Stimulated activated CD8-positive, alpha-beta memory T cell treated with anti-CD3 and anti-CD28 coated beads, Interleukin-4, amount 100 ng/mL, for 1 hour (primary cell): ENCODE data around the gene DYRK1A.
"Not testable (repeated sequence)": the region's sequence is repeated elsewhere in the genome, so short reads cannot be mapped to it uniquely, and the experiment has no call there.

ENCODE experiments used
- DNase-seq, 2 donors: peaks; one replicate each; pipeline ENCODE4 v3.0.0-alpha.2; 2020; ENCODE audit warnings: low read depth in 2 of 2, low spot score in 1 of 2

DYRK1A gene

DNA sequence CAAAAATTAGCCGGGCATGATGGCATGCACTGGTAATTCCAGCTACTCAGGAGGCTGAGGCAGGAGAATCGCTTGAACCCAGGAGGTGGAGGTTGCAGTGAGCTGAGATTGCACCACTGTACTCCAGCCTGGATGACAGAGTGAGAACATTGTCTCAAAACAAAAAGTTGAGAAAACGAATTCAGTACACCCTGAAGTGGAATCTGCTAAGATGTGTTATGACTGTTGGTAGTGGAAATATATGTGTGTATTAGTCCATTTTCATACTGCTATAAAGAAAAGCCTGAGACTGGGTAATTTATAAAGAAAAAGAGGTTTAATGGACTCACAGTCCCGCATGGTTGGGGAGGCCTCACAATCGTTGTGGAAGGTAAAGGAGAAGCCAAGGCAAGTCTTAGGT, 158.4 kb downstream of the DYRK1A start:
- not testable (repeated sequence) for DNase-seq

DNA sequence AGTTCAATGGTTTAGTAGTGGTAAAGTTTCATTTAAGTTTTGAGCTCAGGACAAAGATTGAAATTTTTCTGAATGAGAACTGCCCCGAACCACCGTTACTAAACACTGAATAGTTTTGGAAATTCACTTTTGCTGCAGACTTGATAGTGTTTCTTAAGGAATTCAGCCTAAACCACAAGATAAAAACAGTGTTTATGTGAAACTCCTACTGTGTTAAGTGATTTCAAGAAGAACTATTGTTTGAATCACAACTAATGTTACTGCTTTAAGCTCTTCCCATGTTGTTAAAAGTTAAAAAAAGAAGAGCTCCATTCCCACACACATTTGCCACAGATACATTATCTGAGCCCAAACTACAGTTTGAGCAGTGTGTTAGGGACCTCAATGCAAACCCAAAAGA, 159.2 kb downstream of the DYRK1A start:
- no peak for DNase-seq

GRCh38 chr21:37527103-37527502, 160.5 kb downstream of the DYRK1A start:
- no peak for DNase-seq

- DNase-seq, result no peak
Measured at GRCh38 chr21:37527716-37528115, 161.1 kb downstream of the DYRK1A start.

- no peak for DNase-seq
Measured at GRCh38 chr21:37528150-37528937, 161.8 kb downstream of the DYRK1A start.

DNA sequence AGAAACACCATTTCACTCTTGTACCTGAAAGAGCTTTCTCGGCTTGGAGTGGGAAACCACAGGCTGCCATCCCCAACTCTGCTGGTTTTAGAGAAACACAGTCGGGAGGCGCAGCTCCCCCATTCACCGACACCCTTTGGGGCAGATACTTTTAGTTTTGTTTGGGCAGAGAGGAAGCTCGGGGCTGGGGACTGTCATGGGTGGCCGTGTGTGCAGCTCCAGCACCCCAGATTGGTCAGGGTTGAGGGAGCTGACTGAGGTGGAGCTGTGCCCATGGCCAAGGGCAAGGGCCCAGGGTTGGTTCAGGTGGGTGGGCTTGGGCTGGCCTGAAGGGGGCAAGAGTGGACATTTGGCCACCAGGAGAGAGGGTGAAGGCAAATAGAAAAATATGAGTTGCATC, 163.1 kb downstream of the DYRK1A start:
- DNase-seq, result no peak

DNA sequence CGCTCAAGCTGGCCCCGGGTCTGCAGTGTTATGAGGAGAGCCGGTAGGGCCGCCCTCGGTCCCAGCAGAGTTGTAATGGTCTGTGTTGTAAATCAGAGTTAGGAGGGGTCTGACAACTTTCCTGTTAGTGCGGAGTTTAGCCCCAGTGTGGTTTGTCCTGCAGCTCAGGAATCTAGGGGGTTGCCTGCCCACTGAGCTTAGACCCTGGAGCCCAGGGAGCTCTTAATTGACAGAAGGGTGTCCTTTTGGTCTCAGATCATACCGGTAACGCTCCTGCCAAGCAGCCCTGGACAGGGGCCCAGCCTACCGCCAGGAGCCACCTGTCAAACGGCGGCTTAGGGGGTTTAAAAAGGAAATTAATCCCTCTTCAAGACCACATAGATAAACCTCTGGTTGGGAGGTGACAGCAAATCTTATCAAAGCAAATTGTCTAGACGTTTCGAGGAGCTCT, 164.4 kb downstream of the DYRK1A start:
- DNase-seq, result no peak

GRCh38 chr21:37531431-37531932, 164.9 kb downstream of the DYRK1A start:
- DNase-seq, result no peak

GRCh38 chr21:37532868-37533780, 166.6 kb downstream of the DYRK1A start:
- DNase-seq, result no peak

DNA sequence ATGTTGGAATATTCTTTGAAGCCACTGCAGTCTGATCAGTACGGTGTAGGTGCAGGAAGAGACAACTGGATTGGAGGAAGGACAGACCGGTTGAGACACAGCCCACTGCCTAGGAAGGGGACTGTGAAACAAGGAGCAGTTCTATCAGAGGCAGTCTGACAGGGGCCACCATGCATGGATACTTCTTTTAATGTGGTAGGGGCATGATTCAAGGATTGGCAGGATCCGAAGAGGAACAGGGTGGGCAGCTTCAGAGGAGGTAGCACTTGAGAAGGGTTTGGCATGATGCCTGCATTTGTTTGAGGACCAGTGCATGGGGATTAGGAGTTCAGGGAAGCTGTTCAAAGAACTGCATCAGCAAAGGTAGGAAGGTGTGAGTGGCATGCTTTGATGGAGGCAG, 167.9 kb downstream of the DYRK1A start:
- no peak for DNase-seq

DNA sequence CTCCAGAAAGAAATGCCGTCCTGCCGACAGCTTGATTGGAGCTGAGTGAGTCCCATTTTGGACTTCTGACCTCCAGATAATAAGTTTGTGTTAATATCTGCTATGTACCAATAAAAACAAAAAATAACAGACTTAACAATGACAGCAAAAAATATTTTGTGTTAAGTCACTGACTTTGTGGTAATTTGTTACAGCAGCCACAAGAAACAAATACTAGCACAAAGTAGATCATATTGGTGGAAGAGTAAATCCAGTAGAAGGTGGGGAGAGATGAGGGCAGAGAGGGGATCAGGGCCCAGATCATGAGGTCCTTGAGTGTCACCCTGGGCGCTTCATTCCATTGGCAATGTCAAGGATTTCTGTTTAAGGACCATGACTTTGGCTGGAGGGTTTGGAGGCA, 168.6 kb downstream of the DYRK1A start:
- no peak for DNase-seq

GRCh38 chr21:37535672-37536071, 169.1 kb downstream of the DYRK1A start:
- DNase-seq, result no peak

DNA sequence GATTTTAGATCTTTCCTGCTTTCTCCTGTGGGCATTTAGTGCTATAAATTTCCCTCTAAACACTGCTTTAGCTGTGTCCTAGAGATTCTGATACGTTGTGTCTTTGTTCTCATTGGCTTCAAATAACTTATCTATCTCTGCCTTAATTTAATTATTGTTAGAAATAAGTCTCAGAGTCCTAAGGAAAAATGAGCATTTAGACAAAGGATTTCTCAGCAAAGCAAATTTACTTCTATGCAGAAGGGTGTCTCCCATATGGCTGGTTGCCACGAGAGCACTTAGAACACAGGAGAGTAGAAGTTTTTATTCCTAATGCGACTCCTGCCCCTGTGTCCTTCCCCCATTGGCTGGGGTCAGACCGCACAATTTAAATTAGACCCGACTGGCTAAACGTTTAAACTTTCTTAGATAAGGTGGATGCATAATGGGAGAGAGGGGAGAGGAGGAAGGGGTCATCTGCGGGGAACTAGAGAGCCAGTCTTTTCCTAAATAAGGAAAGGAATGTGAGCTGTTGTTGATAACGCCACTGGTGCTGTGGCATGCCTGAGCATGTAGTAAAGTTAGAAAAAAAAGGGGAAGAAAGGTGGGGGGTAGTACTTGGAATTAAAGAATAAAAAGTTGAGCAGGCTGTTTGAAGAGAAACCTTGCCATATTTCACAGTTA, 170.2 kb downstream of the DYRK1A start:
- no peak for DNase-seq

DNA sequence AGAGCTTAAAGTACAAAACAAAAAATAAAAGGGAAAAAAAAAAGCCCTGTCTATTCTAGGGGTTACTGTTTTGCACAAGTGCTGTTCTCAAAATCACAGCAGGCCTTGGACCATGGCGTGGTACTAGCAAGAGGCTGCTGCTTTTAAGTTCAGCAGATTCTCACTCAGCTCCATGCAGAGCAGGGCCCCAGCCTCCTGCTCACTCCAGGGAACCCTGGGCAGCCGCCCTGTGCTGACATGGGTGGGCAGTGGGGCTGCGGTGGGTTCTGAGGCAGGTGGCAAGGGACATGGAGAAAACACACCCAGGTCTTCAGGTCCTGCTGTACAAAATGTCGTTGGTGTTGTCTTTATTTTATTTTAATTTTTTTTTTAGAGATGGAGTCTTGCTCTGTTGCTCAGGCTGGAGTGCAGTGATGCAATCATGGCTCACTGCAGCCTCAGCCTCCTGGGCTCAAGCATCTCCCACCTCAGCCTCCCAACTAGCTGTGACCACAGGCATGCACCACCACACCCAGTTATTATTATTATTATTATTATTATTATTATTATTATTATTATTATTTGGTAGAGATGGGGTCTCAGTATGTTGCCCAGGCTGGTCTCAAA, 170.9 kb downstream of the DYRK1A start:
- DNase-seq, result no peak

- DNase-seq, result no peak
Measured at GRCh38 chr21:37538971-37539590, 172.5 kb downstream of the DYRK1A start.

DNA sequence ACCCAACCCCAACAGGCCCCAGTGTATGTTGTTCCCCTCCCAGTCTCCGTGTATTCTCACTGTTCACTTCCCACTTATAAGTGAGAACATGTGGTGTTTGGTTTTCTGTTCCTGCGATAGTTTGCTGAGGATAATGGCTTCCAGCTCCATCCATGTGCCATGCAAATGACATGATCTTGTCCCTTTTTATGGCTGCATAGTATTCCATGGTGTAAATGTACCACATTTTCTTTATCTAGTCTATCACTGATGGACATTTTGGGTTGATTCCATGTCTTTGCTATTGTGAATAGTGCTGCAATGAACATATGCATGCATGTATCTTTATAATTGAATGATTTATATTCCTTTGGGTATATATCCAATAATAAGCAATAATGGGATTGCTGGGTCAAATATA, 174.6 kb downstream of the DYRK1A start:
- DNase-seq, result not testable (repeated sequence)

GRCh38 chr21:37542512-37542911, 175.9 kb downstream of the DYRK1A start:
- no peak for DNase-seq

GRCh38 chr21:37546299-37546908, 179.8 kb downstream of the DYRK1A start:
- no peak for DNase-seq

GRCh38 chr21:37546949-37547614, 180.5 kb downstream of the DYRK1A start:
- DNase-seq, result no peak
